Esophagus muscularis mucosa (tissue), 3 donors: Measurements from ENCODE around the gene FAR2.

ENCODE experiments used
- POLR2A ChIP-seq: fragments of 450-650 bp; IDR thresholded peaks from one replicate; pipeline ENCODE4 v1.6.1; 2017; ENCODE audit warnings: antibody characterized with exemption, moderate library complexity, mild to moderate bottlenecking, low read depth
- POLR2AphosphoS5 ChIP-seq, 2 donors: sonication (generic); formaldehyde crosslinking; IDR thresholded peaks; one replicate each; pipeline ENCODE4 v1.6.1; 2017; ENCODE audit warnings: antibody characterized with exemption in 2 of 2
- TF ChIP-seq, protein P1 (sequence below), 3 experiments: fragments of 200-600 bp in 2 of 3; fragments of 450-650 bp in 1 of 3; sonication (generic) in 2 of 3; IDR thresholded peaks; one replicate each; pipeline ENCODE4 v1.5.1; 2017 to 2019; ENCODE audit warnings: antibody characterized with exemption in 3 of 3, mild to moderate bottlenecking in 2 of 3, moderate library complexity in 1 of 3

DNA sequence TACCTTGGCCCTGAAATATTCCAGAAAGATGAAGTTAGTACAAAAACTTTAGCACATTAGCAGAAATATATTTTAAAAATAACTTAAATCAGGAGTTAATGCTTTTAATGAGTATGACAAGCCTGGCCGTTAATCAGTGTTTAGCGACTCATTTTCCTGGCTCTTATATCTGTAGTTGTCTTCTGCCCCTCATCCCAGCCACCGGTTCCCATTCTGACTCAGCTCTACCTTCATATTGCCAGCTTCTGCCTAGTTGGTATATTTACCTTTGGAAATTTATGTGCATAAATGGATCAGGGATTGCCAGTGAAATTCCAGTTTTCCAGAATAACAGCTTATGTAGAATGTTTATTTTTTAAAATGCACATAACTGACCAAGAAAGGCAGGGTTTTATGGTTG is 152.0 kb downstream of the FAR2 start:
- TF ChIP-seq POLR2AphosphoS5 (IDR thresholded peaks at IDR 0.05) (no peak), POLR2A (no peak)
- TF ChIP-seq, protein P1, sequence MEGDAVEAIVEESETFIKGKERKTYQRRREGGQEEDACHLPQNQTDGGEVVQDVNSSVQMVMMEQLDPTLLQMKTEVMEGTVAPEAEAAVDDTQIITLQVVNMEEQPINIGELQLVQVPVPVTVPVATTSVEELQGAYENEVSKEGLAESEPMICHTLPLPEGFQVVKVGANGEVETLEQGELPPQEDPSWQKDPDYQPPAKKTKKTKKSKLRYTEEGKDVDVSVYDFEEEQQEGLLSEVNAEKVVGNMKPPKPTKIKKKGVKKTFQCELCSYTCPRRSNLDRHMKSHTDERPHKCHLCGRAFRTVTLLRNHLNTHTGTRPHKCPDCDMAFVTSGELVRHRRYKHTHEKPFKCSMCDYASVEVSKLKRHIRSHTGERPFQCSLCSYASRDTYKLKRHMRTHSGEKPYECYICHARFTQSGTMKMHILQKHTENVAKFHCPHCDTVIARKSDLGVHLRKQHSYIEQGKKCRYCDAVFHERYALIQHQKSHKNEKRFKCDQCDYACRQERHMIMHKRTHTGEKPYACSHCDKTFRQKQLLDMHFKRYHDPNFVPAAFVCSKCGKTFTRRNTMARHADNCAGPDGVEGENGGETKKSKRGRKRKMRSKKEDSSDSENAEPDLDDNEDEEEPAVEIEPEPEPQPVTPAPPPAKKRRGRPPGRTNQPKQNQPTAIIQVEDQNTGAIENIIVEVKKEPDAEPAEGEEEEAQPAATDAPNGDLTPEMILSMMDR (IDR thresholded peaks at IDR 0.05): no peak
